Right cardiac atrium (tissue), 5 donors: Measurements from ENCODE around the gene PRKCE. TPM values are rescaled to one million over a fixed set of nuclear protein-coding genes. Genes with fewer than 3 reads are reported as not detected.

Experiments
- ATAC-seq, 2 donors: fragments of 200-7000 bp; cut with Tn5 transposase; one replicate each; pipeline versions ENCODE4 v1.8.0 to v1.9.1; 2020; ENCODE audit warnings: moderate library complexity in 2 of 2, mild to moderate bottlenecking in 1 of 2
- DNase-seq, 3 donors: peaks; one replicate each; pipeline ENCODE4 v3.0.0-alpha.2; 2020
- H3K27ac ChIP-seq: one replicate; pipeline ENCODE4 v1.5.1; 2013; ENCODE audit warnings: mild to moderate bottlenecking, low read length, control low read depth, moderate library complexity
- H3K27me3 ChIP-seq: one replicate; pipeline ENCODE4 v1.6.1; 2013; ENCODE audit not compliant: control insufficient read depth, insufficient read depth
- H3K4me1 ChIP-seq: one replicate; pipeline ENCODE4 v1.6.1; 2013; ENCODE audit warnings: low read length; ENCODE audit not compliant: control insufficient read depth, insufficient read depth
- H3K4me3 ChIP-seq: one replicate; pipeline ENCODE4 v1.5.1; 2013; ENCODE audit warnings: low read length, control low read depth
- H3K9me3 ChIP-seq: one replicate; pipeline ENCODE4 v1.6.1; 2013; ENCODE audit warnings: low read length; ENCODE audit not compliant: control insufficient read depth
- WGBS: extraction: QIAGEN DNeasy Blood & Tissue Kit; methylation state at CpG from one replicate; pipeline ENCODE4 v1.1.7; 2013; 5-methylcytosine and 5-hydroxymethylcytosine counted together
- intact Hi-C, 4 donors: fragments of 100-400 bp; cut with DNase I; formaldehyde crosslinking; loops; one replicate each; pipeline versions ENCODE4 v1.11.0 to v1.14.0; 2022 to 2023
- polyA plus RNA-seq: library from polyadenylated mRNA; stranded (reverse); fragments of 200-250 nt; gene quantifications from one replicate; pipeline ENCODE4 v1.2.3, GENCODE V29; 2013
- total RNA-seq, 4 donors: library from RNA; stranded (reverse); fragmentation: NEBNext Ultra II Directional; extraction: Animal tissue kit (Norgen Biotek cat#: 25700); gene quantifications; one replicate each; pipeline ENCODE4 v1.2.1, GENCODE V29; 2021
- donor health status: healthy with polysubstance abuse.
- donor health status: DM: no; HTN: yes; CAD: no.
- donor health status: DM: no; HTN: no; CAD: no.
- donor health status: DM: no; HTN: yes; CAD: no; lungs with severe emphysema.
- donor health status: DM: yes; HTN: yes; CAD: no.

Gene PRKCE
- total and polyA plus RNA-seq, 5 donors = 5.5 to 19.7 (median 18.7) TPM

DNA sequence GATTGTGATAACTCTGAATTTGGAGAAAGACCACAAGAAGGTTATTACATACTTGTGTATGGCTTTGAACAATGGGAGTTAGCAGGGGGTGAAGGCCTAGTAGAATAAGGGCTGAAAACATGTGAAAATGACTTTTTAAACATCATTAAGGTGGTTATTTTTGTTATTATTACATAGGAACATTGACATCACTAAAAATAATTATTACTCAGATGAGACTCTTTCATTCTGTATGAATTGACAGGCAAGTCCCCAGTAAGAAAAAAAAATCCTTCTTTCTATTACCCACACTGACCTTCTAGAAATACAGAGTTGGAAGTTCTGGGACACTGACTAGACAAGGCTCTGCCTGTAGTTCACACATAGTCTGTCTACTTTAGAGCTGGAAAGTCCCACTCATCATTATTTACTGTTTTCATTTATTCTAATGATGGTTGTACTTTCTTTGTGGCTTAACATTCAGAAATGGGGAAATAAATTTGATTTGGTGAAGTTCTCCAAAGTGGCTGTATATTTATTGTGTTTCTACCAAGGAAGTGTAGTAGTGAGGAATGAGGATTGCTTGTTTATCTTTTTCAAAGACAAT, 426.1 kb downstream of the PRKCE start:
- no peak for ATAC-seq
- intact Hi-C loops = no loop called here

DNA sequence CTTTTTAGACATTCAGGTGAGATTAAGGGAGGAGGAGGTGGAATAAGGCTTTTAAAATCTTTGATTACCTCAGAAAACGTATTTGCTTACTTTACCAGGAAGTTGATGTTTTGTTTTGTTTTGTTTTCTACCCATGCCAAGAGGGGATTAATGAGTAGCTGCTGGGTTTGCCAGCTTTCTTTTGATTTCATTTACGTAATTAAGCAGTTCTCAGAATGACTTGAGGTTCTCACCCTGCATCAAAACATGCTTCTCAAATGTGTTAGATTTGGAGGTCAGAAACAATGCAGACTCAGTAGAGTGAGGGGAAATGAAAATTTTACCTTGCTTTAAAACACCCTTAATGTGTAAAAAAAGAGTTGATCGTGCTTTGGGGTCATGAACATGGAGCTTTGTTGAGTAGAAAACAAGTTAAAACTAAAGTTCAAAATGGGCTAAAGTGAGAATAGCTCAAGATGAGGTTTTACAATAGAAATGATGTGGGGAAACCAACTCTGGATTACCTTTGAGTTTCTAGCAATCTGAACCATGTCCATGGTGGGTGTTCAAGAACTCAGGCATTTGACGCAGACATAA, 428.6 kb downstream of the PRKCE start:
- Histone ChIP-seq H3K27ac (no peak overlapping the region), H3K4me1 (no peaks in the 10 kb centered on the region), H3K27me3 (no peaks in the 10 kb centered on the region), H3K9me3 (no peaks in the 10 kb centered on the region), H3K4me3 (no peak overlapping the region)
- no peak for DNase-seq
- no peak for ATAC-seq
- intact Hi-C loops = no loop called here
- WGBS = 88% methylated on average over 4 of the region's 4 CpGs

More for the DNA sequence above, 426.1 kb downstream of the PRKCE start:
- no peak overlapping the region for H3K27ac ChIP-seq
- H3K4me1 ChIP-seq = peaks cover 7% of the 10 kb centered on the region
- no peaks in the 10 kb centered on the region for H3K27me3 ChIP-seq
- DNase-seq = no peak
- H3K4me3 ChIP-seq = no peak overlapping the region
- no peaks in the 10 kb centered on the region for H3K9me3 ChIP-seq

DNA sequence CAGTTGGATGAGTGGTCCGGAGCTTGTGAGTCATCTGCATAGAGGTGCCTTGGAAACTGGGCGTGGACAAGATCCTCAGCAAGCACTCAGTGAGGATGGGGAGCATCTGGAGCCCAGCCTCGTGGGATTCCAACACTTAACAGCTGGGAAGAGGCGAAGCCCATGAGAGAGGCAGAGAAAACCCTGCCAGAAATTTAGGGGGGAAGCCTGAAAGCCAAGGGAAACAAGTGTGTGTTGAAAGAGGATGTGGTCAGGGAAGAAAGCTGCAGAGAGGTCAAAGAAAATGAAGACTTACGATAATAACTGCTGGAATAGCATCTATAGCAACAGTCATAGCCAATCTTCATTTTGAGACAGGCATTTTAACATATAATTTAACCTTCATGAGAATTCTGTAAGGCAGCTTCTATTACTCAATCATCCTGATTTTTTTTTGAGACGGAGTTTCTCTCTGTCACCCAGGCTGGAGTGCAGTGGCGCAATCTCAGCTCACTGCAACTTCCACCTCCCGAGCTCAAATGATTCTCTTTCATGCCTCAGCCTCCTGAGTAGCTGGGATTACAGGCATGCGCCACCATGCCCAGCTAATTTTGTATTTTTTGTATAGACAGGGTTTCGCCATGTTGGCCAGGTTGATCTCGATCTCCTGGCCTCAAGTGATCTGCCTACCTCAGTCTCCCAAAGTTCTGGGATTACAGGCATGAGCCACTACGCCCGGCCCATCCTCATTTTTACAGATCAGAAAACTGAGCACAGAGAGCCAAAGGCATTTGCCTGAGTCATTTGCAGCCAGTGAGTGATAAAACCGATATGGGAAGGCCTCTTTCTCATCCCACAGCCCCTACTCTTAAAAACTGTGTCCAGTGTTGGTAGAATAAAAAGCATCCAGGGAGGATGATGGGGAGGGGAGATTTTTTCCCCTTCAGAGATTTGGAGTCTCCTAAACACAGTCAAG, 431.3 kb downstream of the PRKCE start:
- H3K9me3 ChIP-seq = no peaks in the 10 kb centered on the region
- no peak overlapping the region for H3K4me3 ChIP-seq
- ATAC-seq = peak; percentile 55 to 89
- peaks cover 2% of the 10 kb centered on the region for H3K4me1 ChIP-seq
- peak; percentile 66 to 77 (median 74) for DNase-seq
- WGBS = 70% methylated on average over 14 of the region's 14 CpGs
- H3K27me3 ChIP-seq = no peaks in the 10 kb centered on the region
- H3K27ac ChIP-seq = no peak overlapping the region
- intact Hi-C loops = no loop called here

DNA sequence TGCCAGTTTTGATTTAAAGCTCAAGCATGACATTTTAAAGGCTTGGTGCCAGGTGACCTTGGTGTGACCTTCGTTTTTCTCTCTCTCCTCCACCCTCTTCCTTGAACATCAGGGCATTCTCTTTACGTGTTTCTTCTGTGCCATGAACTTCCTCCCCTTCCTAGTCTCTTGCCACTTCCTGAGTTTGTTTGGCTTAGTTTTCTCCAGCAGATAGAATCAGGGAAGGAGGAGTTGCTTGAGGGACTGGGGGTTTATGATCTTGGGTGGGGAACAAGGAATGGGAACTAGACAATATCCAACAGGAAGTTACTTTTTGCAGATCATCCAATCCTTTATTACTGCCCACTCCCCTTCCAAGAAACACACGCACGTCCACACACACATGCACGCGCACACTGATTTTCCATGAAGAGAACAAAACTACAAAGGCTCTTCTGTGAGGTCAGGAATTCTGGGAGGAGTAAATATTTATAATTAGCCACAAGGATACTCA, 435.1 kb downstream of the PRKCE start:
- ATAC-seq (peak in 1 of 2 donors; percentile 32), DNase-seq (peak in 1 of 3 donors; percentile 52)
- peaks cover 2% of the 10 kb centered on the region for H3K4me1 ChIP-seq
- H3K9me3 ChIP-seq = no peaks in the 10 kb centered on the region
- no peaks in the 10 kb centered on the region for H3K27me3 ChIP-seq
- H3K27ac ChIP-seq = peak overlapping the region; percentile 2
- 58% methylated on average over 6 of the region's 6 CpGs for WGBS
- H3K4me3 ChIP-seq = no peak overlapping the region
- intact Hi-C loops = no loop called here

DNA sequence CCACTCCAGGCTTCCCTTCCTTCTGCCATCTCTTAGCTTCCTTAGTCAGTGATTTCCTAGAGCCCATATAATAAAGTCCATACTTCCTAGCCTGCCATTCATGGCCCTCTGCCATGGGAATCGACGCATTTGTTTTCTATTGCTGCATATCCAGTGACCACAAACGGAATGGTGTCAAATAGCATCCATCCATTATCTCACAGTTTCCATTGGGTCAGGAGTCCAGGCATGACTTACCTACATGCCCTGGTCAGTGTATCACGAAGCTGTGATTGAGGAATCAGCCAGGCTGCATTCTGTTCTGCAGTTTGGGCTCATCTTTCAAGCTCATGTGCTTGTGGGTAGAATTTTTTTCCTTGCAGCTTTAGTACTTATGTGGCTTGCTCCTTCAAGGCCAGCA, 436.0 kb downstream of the PRKCE start:
- H3K27ac ChIP-seq = no peak overlapping the region
- no peak for ATAC-seq

DNA sequence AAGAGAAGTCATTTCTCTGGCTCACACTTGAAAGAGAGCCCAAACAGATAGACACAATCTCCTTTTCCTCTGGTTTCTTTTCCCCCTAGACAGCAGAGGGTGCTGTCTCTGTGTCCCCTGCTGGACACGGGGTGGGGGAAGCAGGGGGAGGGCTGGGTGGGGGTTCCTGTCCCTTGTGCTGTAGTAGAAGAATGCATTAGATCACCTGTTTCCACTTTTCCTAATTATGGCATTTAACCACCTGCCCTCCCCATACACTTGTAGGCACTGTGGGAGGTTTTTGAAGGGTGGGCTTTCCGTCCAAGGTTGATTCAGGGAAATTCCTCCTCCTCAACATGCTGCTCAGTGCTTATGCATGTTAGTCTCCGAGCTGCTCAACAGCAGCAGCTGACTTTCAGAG, 439.5 kb downstream of the PRKCE start:
- DNase-seq = peak in 2 of 3 donors; percentile 28 to 46
- H3K27me3 ChIP-seq = no peaks in the 10 kb centered on the region

More for the DNA sequence above, 436.0 kb downstream of the PRKCE start:
- no peaks in the 10 kb centered on the region for H3K9me3 ChIP-seq
- H3K4me1 ChIP-seq = peaks cover 2% of the 10 kb centered on the region
- intact Hi-C loops = no loop called here
- no peaks in the 10 kb centered on the region for H3K27me3 ChIP-seq
- no peak overlapping the region for H3K4me3 ChIP-seq
- no peak for DNase-seq
- 90% methylated on average over 4 of the region's 4 CpGs for WGBS

GRCh38 chr2:46091961-46092667, 440.6 kb downstream of the PRKCE start:
- 86% methylated on average over 6 of the region's 6 CpGs for WGBS
- Histone ChIP-seq H3K4me3 (no peak overlapping the region), H3K9me3 (no peaks in the 10 kb centered on the region), H3K4me1 (peaks cover 2% of the 10 kb centered on the region), H3K27me3 (no peaks in the 10 kb centered on the region), H3K27ac (no peak overlapping the region)
- no peak for ATAC-seq
- intact Hi-C loops = no loop called here
- DNase-seq = no peak

More for the DNA sequence above, 439.5 kb downstream of the PRKCE start:
- intact Hi-C loops = no loop called here
- no peak overlapping the region for H3K4me3 ChIP-seq
- H3K9me3 ChIP-seq = no peaks in the 10 kb centered on the region
- H3K4me1 ChIP-seq = peaks cover 2% of the 10 kb centered on the region
- 40% methylated on average over 3 of the region's 3 CpGs for WGBS
- peak overlapping the region; percentile 48 for H3K27ac ChIP-seq
- ATAC-seq = peak; percentile 66 to 89

GRCh38 chr2:46094689-46095088, 443.2 kb downstream of the PRKCE start:
- Histone ChIP-seq H3K4me3 (no peak overlapping the region), H3K4me1 (no peaks in the 10 kb centered on the region), H3K27ac (no peak overlapping the region), H3K27me3 (no peaks in the 10 kb centered on the region), H3K9me3 (no peaks in the 10 kb centered on the region)
- 81% methylated on average over 3 of the region's 3 CpGs for WGBS
- intact Hi-C loops = no loop called here
- DNase-seq (no peak), ATAC-seq (no peak)

- H3K4me1 ChIP-seq = no peaks in the 10 kb centered on the region
- no peak overlapping the region for H3K27ac ChIP-seq
- ATAC-seq (no peak), DNase-seq (no peak)
- WGBS = 89% methylated on average over 1 of the region's 1 CpG
- no peaks in the 10 kb centered on the region for H3K27me3 ChIP-seq
- no peaks in the 10 kb centered on the region for H3K9me3 ChIP-seq
- no peak overlapping the region for H3K4me3 ChIP-seq
- intact Hi-C loops = no loop called here
Measured at GRCh38 chr2:46095830-46096229, 444.4 kb downstream of the PRKCE start.

- intact Hi-C loops = no loop called here
- H3K9me3 ChIP-seq = no peaks in the 10 kb centered on the region
- H3K4me1 ChIP-seq = no peaks in the 10 kb centered on the region
- ATAC-seq (no peak), DNase-seq (no peak)
- H3K27ac ChIP-seq = no peak overlapping the region
- no peaks in the 10 kb centered on the region for H3K27me3 ChIP-seq
- 61% methylated on average over 1 of the region's 1 CpG for WGBS
- no peak overlapping the region for H3K4me3 ChIP-seq
Measured at GRCh38 chr2:46096260-46096659, 444.8 kb downstream of the PRKCE start.
